A549 (cell line): Measurements from ENCODE around the gene SLC28A1. TPM values are rescaled to one million over a fixed set of nuclear protein-coding genes. Genes with fewer than 3 reads are reported as not detected.

ENCODE experiments used
- ATAC-seq, 2 experiments: fragments of 200-7000 bp in 1 of 2; fragments of >200 bp in 1 of 2; cut with Nextera tagmentation in 1 of 2; cut with Tn5 transposase in 1 of 2; 3 replicates each; pipeline versions ENCODE4 v1.8.0 to v1.9.1; 2018 to 2020; ENCODE audit warnings: mild to moderate bottlenecking in 1 of 2, moderate library complexity in 1 of 2
- CTCF ChIA-PET: fragments of 300-600 bp; sonication (Branson Sonifier 250); formaldehyde crosslinking; extraction: SDS; loops from one replicate; lab custom pipeline; 2021; ENCODE audit warnings: antibody characterized with exemption, inconsistent platforms; lab: Yijun Ruan, JAX
- POLR2A ChIA-PET: fragments of 350-600 bp; formaldehyde crosslinking; extraction: SDS; loops from one replicate; lab custom pipeline; 2021; ENCODE audit warnings: antibody characterized with exemption, inconsistent platforms; lab: Yijun Ruan, JAX
- DNase-seq, 2 experiments: peaks; one replicate each; pipeline versions ENCODE4 v3.0.0 to v3.0.0-alpha.2; 2011 to 2016; ENCODE audit warnings: low read depth in 1 of 2, low spot score in 1 of 2
- FAIRE-seq: peaks from 2 replicates; lab custom pipeline; 2011; peaks lifted over from hg19 to GRCh38; lab: Jason Lieb, UNC
- H3K27ac ChIP-seq, 2 experiments: fragments of >200 bp; sonication (Bioruptor Twin); formaldehyde crosslinking; 3 replicates each; pipeline ENCODE4 v1.5.1; 2016 to 2017
- H3K4me1 ChIP-seq: fragments of >200 bp; sonication (Bioruptor Twin); formaldehyde crosslinking; 3 replicates; pipeline ENCODE4 v1.6.1; 2016
- H3K4me2 ChIP-seq: fragments of >200 bp; sonication (Bioruptor Twin); formaldehyde crosslinking; 3 replicates; pipeline ENCODE4 v1.6.1; 2016
- H3K4me3 ChIP-seq: fragments of >200 bp; sonication (Bioruptor Twin); formaldehyde crosslinking; 3 replicates; pipeline ENCODE4 v1.5.1; 2016
- H3K9me3 ChIP-seq: fragments of >200 bp; sonication (Bioruptor Twin); formaldehyde crosslinking; 3 replicates; pipeline ENCODE4 v1.6.1; 2016
- ATOH8 ChIP-seq: fragments of 250-450 bp; sonication (Bioruptor Pico); IDR thresholded peaks from 2 replicates; pipeline ENCODE4 v1.5.0; 2020; ENCODE audit warnings: low read depth, mild to moderate bottlenecking, moderate library complexity
- BCL3 ChIP-seq: fragments of >200 bp; sonication (Bioruptor Twin); formaldehyde crosslinking; IDR thresholded peaks from 3 replicates; pipeline ENCODE4 v1.6.1; 2016
- CBX2 ChIP-seq: fragments of 200-600 bp; sonication (generic); IDR thresholded peaks from 2 replicates; pipeline ENCODE4 v1.6.1; 2016; ENCODE audit warnings: low read depth, mild to moderate bottlenecking, borderline replicate concordance
- CBX8 ChIP-seq: fragments of 200-600 bp; sonication (generic); IDR thresholded peaks from 2 replicates; pipeline ENCODE4 v1.6.1; 2016
- CEBPB ChIP-seq, 2 experiments: fragments of >200 bp in 1 of 2; sonication (Bioruptor Twin) in 1 of 2; formaldehyde crosslinking in 1 of 2; IDR thresholded peaks; 2 replicates each; pipeline ENCODE4 v1.6.1; 2012 to 2016
- CHD4 ChIP-seq: fragments of 200-600 bp; sonication (generic); IDR thresholded peaks from 2 replicates; pipeline ENCODE4 v1.6.1; 2016; ENCODE audit warnings: antibody characterized with exemption, mild to moderate bottlenecking, borderline replicate concordance
- CTCF ChIP-seq: fragments of >200 bp; sonication (Bioruptor Twin); formaldehyde crosslinking; IDR thresholded peaks from 3 replicates; pipeline ENCODE4 v1.5.1; 2016
- E2F6 ChIP-seq: IDR thresholded peaks from 2 replicates; pipeline ENCODE4 v1.6.1; 2012; ENCODE audit warnings: low read depth, borderline replicate concordance
- EHMT2 ChIP-seq: fragments of 200-600 bp; sonication (generic); IDR thresholded peaks from 2 replicates; pipeline ENCODE4 v1.6.1; 2016; ENCODE audit warnings: antibody characterized with exemption, low read depth, mild to moderate bottlenecking, moderate library complexity
- EP300 ChIP-seq, 2 experiments: fragments of >200 bp; sonication (Bioruptor Twin); formaldehyde crosslinking; IDR thresholded peaks; 2 replicates in 1 of 2; 3 replicates in 1 of 2; pipeline ENCODE4 v1.6.1; 2016 to 2017
- FOSL2 ChIP-seq, 2 experiments: fragments of 450-650 bp in 1 of 2; fragments of >200 bp in 1 of 2; sonication (Bioruptor Twin) in 1 of 2; formaldehyde crosslinking; IDR thresholded peaks; 2 replicates each; pipeline versions ENCODE4 v1.5.0 to v1.6.1; 2016 to 2020; ENCODE audit warnings: mild to moderate bottlenecking in 1 of 2, moderate library complexity in 1 of 2
- FOXS1 ChIP-seq: fragments of 250-450 bp; sonication (Bioruptor Pico); IDR thresholded peaks from 2 replicates; pipeline ENCODE4 v1.5.0; 2020; ENCODE audit warnings: mild to moderate bottlenecking, moderate library complexity
- HDAC2 ChIP-seq: fragments of 200-600 bp; sonication (generic); IDR thresholded peaks from 2 replicates; pipeline ENCODE4 v1.6.1; 2016
- HOXA7 ChIP-seq: fragments of 250-450 bp; sonication (Bioruptor Pico); IDR thresholded peaks from 2 replicates; pipeline ENCODE4 v1.5.0; 2020; ENCODE audit warnings: mild to moderate bottlenecking, moderate library complexity
- HOXB5 ChIP-seq: fragments of 250-450 bp; sonication (Bioruptor Pico); IDR thresholded peaks from 2 replicates; pipeline ENCODE4 v1.5.0; 2020; ENCODE audit warnings: mild to moderate bottlenecking, moderate library complexity
- JUN ChIP-seq, 2 experiments: fragments of >200 bp; sonication (Bioruptor Twin); formaldehyde crosslinking; IDR thresholded peaks; 2 replicates in 1 of 2; 3 replicates in 1 of 2; pipeline ENCODE4 v1.6.1; 2016 to 2017
- MAFK ChIP-seq: fragments of 450-650 bp; IDR thresholded peaks from 2 replicates; pipeline ENCODE4 v1.6.1; 2014; ENCODE audit not compliant: partially characterized antibody
- NFE2L2 ChIP-seq: fragments of 150-350 bp; conservative IDR thresholded peaks from 2 replicates; pipeline ENCODE4 v1.6.1; 2014; ENCODE audit warnings: low read length
- NR3C1 ChIP-seq: fragments of >200 bp; sonication (Bioruptor Twin); formaldehyde crosslinking; IDR thresholded peaks from 3 replicates; pipeline ENCODE4 v1.6.1; 2017
- POLR2A ChIP-seq: IDR thresholded peaks from 2 replicates; pipeline ENCODE4 v1.6.1; 2012; ENCODE audit warnings: mild to moderate bottlenecking, low read length
- RAD21 ChIP-seq, 2 experiments: fragments of >200 bp in 1 of 2; sonication (Bioruptor Twin) in 1 of 2; formaldehyde crosslinking in 1 of 2; IDR thresholded peaks in 1 of 2; conservative IDR thresholded peaks in 1 of 2; 2 replicates in 1 of 2; 3 replicates in 1 of 2; pipeline ENCODE4 v1.6.1; 2012 to 2018; ENCODE audit warnings: inconsistent platforms in 1 of 2
- RARB ChIP-seq: fragments of 250-450 bp; sonication (Bioruptor Pico); IDR thresholded peaks from 2 replicates; pipeline ENCODE4 v1.8.0; 2021; ENCODE audit warnings: mild to moderate bottlenecking, moderate library complexity
- RCOR1 ChIP-seq: fragments of 150-350 bp; IDR thresholded peaks from 2 replicates; pipeline ENCODE4 v1.6.1; 2014; ENCODE audit warnings: antibody characterized with exemption, low read length, low read depth
- REST ChIP-seq: fragments of 200-600 bp; sonication (generic); IDR thresholded peaks from 2 replicates; pipeline ENCODE4 v1.6.1; 2016; ENCODE audit warnings: antibody characterized with exemption, mild to moderate bottlenecking, moderate library complexity
- RNF2 ChIP-seq: fragments of 200-600 bp; sonication (generic); IDR thresholded peaks from 2 replicates; pipeline ENCODE4 v1.6.1; 2016; ENCODE audit warnings: low read depth, mild to moderate bottlenecking, antibody characterized with exemption, moderate library complexity, borderline replicate concordance
- TP53 ChIP-seq: fragments of 250-450 bp; sonication (Bioruptor Pico); IDR thresholded peaks from 2 replicates; pipeline ENCODE4 v1.5.0; 2021; ENCODE audit warnings: mild to moderate bottlenecking, moderate library complexity
- ZC3H11A ChIP-seq: fragments of 450-650 bp; IDR thresholded peaks from 2 replicates; pipeline ENCODE4 v1.6.1; 2014; ENCODE audit warnings: antibody characterized with exemption, mild to moderate bottlenecking
- ZFP36 ChIP-seq: fragments of 450-650 bp; IDR thresholded peaks from 2 replicates; pipeline ENCODE4 v1.6.1; 2014; ENCODE audit warnings: borderline replicate concordance; ENCODE audit not compliant: partially characterized antibody
- ZNF302 ChIP-seq: fragments of 250-450 bp; sonication (Bioruptor Pico); IDR thresholded peaks from 2 replicates; pipeline ENCODE4 v1.9.0; 2021; ENCODE audit warnings: inconsistent platforms, mild to moderate bottlenecking, moderate library complexity
- WGBS: methylation state at CpG from one replicate; pipeline ENCODE4 v1.1.6; 2017; ENCODE audit errors: missing lambda C conversion rate; 5-methylcytosine and 5-hydroxymethylcytosine counted together
- polyA plus RNA-seq, 4 experiments: library from polyadenylated mRNA; depleted of rRNA in 3 of 4; stranded (reverse); fragments of >200 nt; fragmentation: RNase III in 1 of 4; extraction: RNeasy Plus Mini Kit Qiagen cat#74134 plus additional on column Dnase treatment in 1 of 4; gene quantifications; 2 replicates in 3 of 4; 3 replicates in 1 of 4; pipeline ENCODE4 v1.2.3, GENCODE V29; 2011 to 2017

SLC28A1 gene
- polyA plus RNA-seq, 2 of the 4 experiments (the other 2 are of a cell fraction), result 0.06 to 0.13 TPM

- Histone ChIP-seq H3K9me3 (no peaks in the 10 kb centered on the region), H3K4me2 (no peak overlapping the region), H3K4me1 (peaks cover 13% of the 10 kb centered on the region; the same call in 1 of the 3 replicates), H3K27ac (no peak overlapping the region), H3K4me3 (no peak overlapping the region)
- WGBS, result 71% methylated on average over 2 of the region's 2 CpGs
- no peak for ATAC-seq
- ChIA-PET POLR2A (interaction anchor here (0.6 kb wide), 1 partner anchor 243 kb away, joined by 6 read pairs; no protein-coding TSS in a partner anchor), CTCF (interaction anchor here (3.5 kb wide), 1 partner anchor 8 kb away, joined by 12 read pairs; no protein-coding TSS in a partner anchor)
- no peak for TF ChIP-seq CHD4
- TF ChIP-seq ZFP36, result no peak
- TF ChIP-seq RNF2, result no peak
- TF ChIP-seq HOXB5 (CRISPR knock-in tag), result no peak
- TF ChIP-seq BCL3, result no peak
- no peak for TF ChIP-seq ZNF302
- no peak for TF ChIP-seq E2F6
- TF ChIP-seq RAD21 (conservative IDR thresholded peaks at IDR 0.05 in 1 of 2, IDR thresholded peaks at IDR 0.05 in 1 of 2), result no peak
- TF ChIP-seq CBX8, result no peak
- no peak for TF ChIP-seq ATOH8
- no peak for TF ChIP-seq NR3C1
- TF ChIP-seq FOXS1 (CRISPR knock-in tag), result no peak
- TF ChIP-seq RARB (CRISPR knock-in tag), result no peak
- TF ChIP-seq MAFK, result no peak
- TF ChIP-seq ZC3H11A, result no peak
- TF ChIP-seq POLR2A, result no peak
- TF ChIP-seq EP300 (IDR thresholded peaks at IDR 0.05), result no peak
- TF ChIP-seq CBX2, result no peak
- FAIRE-seq, result no peak
- DNase-seq, result no peak
These were observed 17.1 kb downstream of the SLC28A1 start for GRCh38 chr15:84901540-84901939.

- no peak overlapping the region for H3K4me3 ChIP-seq
- FAIRE-seq, result no peak
- TF ChIP-seq NFE2L2 (no peak), JUN (IDR thresholded peaks at IDR 0.05) (no peak), CEBPB (IDR thresholded peaks at IDR 0.05) (no peak), TP53 (CRISPR knock-in tag) (no peak), POLR2A (no peak), RARB (CRISPR knock-in tag) (no peak), REST (no peak), BCL3 (no peak), HDAC2 (no peak), FOXS1 (CRISPR knock-in tag) (no peak), HOXA7 (CRISPR knock-in tag) (no peak), CTCF (no peak), FOSL2 (IDR thresholded peaks at IDR 0.05) (no peak), FOSL2 (CRISPR knock-in tag; IDR thresholded peaks at IDR 0.05) (no peak), ZFP36 (no peak), NR3C1 (no peak), EHMT2 (no peak), RCOR1 (no peak)
These were observed 19.3 kb downstream of the SLC28A1 start for GRCh38 chr15:84903751-84904150.

More at GRCh38 chr15:84903751-84904150, 19.3 kb downstream of the SLC28A1 start:
- POLR2A ChIA-PET, result no interaction called here
- ATAC-seq (peak in 1 of 2 experiments; percentile 12; a peak in 2 of 6 replicates), DNase-seq (no peak)
- H3K9me3 ChIP-seq, result no peaks in the 10 kb centered on the region
- no peak overlapping the region for H3K4me2 ChIP-seq
- WGBS, result 88% methylated on average over 2 of the region's 2 CpGs
- CTCF ChIA-PET, result interaction anchor here (1.1 to 1.8 kb wide), 5 partner anchors 12 to 316 kb away, joined by 3 to 9 read pairs (median 5); no protein-coding TSS in a partner anchor
- H3K4me1 ChIP-seq, result peaks cover 26% of the 10 kb centered on the region
- H3K27ac ChIP-seq, result peak overlapping the region in 1 of 2 experiments; percentile 71; a peak in 3 of 6 replicates
